ENCODE measurements around the gene VWA8.

- TF ChIP-seq POLR2AphosphoS5 (IDR thresholded peaks at IDR 0.05) (no peak), CTCF (IDR thresholded peaks at IDR 0.05) (no peak), EP300 (IDR thresholded peaks at IDR 0.05) (no peak), POLR2A (IDR thresholded peaks at IDR 0.05; ENCODE audit: low read depth) (no peak)
Measured at GRCh38 chr13:41930154-41930553, 30.8 kb downstream of the VWA8 start.
